ENCODE measurements around the gene ABHD12.

GRCh38 chr20:25296094-25297093 is 94.2 kb downstream of the ABHD12 start:
- TF ChIP-seq GABPA (IDR thresholded peaks at IDR 0.05; ENCODE audit: low read depth) = no peak
- TF ChIP-seq, protein P1, sequence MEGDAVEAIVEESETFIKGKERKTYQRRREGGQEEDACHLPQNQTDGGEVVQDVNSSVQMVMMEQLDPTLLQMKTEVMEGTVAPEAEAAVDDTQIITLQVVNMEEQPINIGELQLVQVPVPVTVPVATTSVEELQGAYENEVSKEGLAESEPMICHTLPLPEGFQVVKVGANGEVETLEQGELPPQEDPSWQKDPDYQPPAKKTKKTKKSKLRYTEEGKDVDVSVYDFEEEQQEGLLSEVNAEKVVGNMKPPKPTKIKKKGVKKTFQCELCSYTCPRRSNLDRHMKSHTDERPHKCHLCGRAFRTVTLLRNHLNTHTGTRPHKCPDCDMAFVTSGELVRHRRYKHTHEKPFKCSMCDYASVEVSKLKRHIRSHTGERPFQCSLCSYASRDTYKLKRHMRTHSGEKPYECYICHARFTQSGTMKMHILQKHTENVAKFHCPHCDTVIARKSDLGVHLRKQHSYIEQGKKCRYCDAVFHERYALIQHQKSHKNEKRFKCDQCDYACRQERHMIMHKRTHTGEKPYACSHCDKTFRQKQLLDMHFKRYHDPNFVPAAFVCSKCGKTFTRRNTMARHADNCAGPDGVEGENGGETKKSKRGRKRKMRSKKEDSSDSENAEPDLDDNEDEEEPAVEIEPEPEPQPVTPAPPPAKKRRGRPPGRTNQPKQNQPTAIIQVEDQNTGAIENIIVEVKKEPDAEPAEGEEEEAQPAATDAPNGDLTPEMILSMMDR (IDR thresholded peaks at IDR 0.05; ENCODE audit: insufficient read depth, low read length) = peak; percentile 18
